NCI-H69 (cell line): Measurements from ENCODE around the gene ABCC11.
"Not testable (repeated sequence)": the region's sequence is repeated elsewhere in the genome, so short reads cannot be mapped to it uniquely, and the experiment has no call there.

Experiments used
- DNase-seq: peaks from one replicate; lab custom pipeline; 2025; lab: John Stamatoyannopoulos, UW

ABCC11 gene

DNA sequence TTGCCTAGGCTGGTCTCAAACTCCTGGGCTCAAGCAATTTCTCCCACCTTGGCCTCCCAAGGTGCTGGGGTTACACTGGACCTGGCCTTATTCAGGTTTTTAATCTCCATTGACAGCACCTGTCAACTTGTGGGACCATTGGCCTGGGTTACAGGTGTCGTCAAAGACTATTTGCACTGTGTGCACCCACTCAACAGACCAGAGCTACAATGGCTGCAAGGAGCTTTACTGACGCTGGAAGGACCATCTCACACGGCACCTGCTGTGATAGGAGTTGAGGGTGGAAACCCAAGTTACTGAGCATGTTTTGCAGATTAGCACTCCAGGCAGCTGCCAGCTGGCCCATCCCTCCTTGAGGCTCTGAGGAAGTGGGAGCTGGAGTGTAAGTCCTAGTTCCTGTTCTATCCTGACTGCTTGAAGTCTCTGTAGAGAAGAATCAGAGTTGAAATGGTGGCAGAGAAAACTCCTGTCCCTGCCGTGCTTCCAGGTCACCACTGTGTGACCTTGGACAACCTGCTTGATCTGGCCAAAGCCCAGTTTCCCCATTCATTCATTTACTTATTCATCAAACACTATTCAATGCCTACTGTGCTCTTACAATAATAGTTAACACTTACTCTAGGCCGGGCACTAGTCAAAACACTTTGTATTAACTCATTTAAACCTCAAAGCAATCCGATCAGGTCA, 45.7 kb downstream of the ABCC11 start:
- DNase-seq: no peak

DNA sequence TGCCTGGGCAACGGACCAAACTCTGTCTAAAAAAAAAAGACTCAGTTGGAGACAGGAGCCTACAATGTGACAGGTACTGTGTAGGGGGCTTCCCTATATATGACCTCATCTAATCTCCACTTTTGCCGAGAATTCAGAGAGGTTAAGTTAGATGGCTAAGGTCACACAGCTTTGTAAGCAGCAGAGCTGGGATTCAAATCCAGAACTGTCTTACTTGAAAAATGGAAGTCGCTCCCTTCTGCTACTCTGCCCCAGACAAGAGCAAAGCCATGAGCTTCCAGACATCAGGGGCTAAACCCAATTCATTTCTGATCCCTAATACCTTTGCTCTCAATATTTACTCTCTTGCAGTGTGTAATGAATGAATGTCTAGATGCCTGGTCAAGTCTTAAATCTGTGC, 50.0 kb downstream of the ABCC11 start:
- DNase-seq: no peak

DNA sequence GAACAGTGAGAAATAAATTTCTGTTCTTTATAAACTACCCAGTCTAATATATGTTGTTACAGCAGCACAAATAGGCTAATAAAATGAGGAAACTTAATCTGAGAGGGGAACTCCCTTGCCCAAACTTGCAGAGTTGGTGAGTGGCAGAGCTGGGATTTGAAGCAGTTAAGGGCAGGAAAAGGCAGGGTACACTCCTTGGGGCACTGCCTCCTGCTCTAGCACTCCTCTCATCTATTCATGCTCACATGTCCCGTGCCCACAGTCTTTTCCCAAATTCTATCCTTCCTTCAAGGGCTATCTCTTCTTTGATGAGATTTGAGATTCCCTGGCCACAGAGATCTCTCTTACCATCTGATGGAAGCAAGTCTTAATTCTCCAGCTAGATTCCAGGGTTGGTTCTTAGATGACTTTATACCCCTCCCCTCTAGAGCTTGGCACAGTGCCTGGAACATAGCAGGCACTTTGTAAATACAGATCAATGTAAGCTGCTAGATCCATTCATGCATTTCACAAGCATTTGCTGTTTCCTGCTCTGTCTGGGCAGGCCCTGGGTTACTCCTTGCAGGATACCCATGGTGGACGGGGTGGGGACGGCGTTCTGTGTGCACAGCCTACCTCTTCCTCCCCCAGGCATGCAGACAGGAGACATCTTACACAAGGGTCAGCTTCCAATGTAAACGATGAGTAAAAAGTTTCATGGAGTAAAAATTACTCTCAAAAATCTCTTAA, 52.3 kb downstream of the ABCC11 start:
- DNase-seq: peak; percentile 85

DNA sequence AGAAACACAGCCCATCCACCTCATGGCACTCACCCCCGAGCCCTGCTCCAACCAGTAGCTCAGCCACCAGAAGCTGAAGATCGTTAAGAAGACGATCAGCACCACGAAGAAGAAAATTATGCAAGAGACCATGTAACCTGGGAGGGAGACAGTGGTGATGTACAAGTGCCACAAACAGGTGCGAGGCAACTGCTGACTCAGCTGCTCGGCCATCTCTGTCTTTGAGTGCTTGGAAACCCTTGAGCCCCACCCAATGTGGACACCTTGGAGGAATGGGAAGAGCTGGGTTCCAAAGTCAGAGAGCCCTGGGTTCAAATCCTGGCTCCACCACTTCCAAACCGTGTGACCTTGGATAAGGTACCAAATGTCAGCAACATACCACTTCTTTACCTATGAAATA, 53.5 kb downstream of the ABCC11 start:
- no peak for DNase-seq

DNA sequence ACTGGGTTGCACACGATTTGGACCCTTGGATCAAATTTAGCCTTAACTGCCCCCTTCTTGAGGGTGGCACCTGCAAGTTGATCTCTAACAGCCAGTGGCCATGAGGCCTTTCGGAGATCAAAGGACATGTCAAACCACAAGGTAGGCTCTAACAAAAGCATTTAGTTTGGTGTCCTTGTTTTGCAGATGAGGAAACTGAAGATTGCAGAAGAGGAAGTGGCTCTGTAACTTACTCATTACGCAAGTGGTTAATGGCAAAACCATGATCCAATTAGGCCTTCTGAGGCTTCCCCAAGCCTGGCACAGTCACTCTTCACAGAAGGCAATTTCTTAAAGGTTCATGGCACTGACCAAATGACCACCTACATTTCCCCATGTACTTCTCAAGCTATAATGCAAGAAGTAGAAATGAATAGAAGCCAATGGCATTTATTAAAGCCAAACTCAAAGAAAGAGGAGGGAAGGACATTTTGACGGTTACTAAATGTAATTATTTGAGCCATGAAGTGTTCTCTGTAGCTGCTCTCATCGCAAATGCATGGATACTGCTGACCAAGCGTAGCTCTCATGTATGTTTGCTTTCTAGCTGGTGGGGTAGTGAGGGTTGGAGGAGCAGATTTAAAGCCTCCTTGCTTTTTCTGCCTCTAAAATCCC, 58.8 kb downstream of the ABCC11 start:
- no peak for DNase-seq

DNA sequence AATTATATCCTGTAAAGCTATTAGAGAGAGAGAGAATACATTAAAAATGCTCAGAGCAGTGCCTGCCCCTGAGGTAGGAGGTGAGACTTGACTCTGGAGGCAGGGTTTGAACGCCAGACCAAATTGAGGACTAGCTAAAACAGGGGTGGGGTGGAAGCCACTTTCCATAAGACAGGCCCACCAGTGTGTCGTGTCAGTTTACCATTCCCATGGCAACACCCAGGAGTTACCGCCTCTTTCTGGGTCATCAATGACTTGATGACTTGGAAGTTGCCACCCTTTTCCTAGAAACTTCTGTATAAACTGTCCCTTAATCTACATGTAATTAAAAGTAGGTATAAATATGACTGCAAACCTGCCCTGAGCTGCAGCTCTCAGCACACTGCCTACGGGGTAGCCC, 59.6 kb downstream of the ABCC11 start:
- DNase-seq: no peak

DNA sequence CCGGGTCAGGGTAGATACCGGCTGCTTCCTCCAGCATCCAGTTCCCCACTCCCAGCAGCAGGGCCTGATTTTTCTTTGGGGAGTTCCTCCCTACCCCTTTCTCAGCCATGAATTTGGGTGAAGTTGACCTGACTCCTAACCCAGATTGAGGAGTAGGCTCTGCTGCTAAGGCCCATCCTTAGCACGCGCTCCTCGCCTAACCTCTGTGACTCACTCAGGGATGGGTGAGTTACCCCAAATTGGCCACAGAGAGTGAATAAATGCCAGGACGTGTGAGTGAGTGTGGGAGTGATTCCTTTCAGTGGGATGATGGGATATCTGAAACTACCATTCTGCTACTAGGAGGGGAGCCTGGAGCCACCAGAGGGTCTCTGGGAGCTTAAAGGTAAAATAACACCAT, 62.7 kb downstream of the ABCC11 start:
- DNase-seq: no peak

DNA sequence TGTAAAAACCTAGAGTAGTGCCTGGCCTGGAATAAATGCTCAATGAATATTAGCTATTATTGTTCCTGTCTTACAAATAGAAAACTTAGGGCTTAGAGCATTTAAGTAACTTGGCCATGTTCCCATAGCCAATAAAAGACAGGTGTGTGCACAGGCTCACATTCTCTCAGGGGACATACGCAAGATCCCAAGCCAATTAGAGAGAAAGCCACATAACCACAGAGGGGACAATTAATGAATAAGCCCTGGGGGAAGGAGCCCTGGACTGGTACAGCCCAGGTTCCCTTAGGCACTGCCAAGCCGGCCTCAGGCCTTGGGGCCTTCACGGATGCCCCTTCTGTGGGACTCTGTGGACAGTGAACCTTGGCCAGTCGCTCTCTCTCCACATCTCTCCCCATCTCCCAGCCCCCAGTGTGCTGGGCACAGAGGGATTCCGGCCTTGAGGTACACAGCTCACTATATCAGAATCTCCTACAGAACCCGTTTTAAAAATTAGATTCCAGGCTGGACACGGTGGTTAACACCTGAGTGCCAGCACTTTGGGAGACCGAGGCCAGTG, 64.3 kb downstream of the ABCC11 start:
- peak; percentile 65 for DNase-seq

DNA sequence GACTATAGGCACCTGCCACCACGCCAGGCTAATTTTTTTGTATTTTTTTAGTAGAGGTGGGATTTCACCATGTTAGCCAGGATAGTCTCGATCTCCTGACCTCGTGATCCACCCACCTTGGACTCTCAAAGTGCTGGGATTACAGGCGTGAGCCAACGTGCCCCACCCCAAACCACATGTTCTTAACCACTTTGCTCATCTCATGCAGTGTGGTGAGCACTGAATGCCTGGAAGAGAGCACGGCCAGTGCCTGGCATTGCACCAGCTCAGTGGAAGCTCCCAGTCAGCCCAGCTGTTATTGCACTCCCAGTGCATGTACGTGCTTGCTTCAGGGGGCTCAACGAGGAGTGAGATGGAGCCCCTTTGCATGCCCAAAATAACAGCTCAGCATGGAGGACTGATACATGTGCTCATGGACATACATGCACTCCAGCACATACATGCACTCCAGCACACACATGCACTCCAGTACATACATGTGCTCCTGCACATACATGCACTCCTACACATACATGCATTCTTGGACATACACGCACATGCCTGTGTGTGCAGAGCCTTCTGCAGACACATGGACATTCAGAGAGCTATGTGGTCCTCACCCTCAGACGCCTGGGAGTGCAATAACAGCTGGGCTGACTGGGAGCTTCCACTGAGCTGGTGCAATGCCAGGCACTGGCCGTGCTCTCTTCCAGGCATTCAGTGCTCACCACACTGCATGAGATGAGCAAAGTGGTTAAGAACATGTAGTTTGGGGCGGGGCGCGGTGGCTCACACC, 65.4 kb downstream of the ABCC11 start:
- DNase-seq: not testable (repeated sequence)

DNA sequence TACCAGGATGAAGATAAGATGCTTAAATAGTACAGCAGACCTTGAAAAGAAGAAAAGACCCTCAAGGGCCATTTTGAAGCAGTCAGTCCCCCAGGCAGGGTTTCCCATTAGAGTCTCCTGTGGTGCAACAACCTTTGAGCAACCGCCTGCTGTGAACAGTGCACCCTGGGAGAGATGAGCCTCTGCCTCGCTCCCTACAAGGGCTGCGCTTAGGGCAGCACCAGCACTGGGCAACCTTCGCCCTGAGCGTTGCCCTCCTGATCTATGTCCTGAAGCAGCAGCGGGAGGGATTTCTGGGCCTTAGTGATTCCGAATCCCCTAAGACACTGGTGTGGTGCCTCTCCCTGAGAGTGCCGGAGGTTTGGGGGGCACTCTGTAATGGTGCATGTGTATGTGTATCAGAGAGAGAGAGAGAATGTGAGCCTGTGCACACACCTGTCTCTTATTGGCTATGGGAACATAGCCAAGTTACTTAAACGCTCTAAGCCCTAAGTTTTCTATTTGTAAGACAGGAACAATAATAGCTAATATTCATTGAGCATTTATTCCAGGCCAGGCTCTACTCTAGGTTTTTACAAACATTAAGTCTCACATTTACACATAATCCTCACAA, 66.4 kb downstream of the ABCC11 start:
- DNase-seq: no peak

DNA sequence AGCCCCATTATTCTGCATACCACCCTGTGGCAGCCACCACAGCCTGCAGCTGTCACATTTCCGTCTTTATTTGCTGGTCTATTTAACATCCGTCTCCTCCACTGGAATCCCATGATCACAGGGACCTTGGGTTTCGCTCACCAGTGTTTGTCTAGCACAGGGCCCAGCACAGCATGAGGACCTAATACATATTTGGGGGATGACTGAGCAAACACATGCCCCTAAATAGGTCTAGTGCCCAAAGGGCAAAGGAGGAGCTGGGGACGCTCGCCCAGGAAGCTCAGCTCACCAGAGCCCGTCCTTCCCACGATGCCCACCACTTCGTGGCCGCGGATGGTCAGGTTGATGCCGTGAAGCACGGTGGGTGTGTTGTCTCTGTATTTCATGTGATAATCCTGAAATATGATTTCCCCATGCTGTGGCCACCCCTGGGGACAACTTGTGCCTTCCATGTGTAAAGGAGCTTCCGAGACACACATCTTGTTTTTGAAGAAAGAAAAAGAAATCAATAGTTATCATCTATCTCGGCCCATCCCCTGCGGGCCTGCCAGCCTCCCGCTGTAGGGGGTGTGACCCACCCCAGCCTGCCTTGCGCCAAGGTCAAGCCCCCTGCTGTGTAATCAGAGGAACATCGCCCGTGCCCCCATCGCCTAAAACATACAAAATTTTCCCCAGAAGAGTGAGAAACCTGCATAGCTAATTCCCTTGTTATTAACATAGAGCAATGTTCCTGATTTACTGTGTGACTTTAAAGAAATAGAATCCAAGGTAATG, 70.5 kb downstream of the ABCC11 start:
- DNase-seq: no peak

DNA sequence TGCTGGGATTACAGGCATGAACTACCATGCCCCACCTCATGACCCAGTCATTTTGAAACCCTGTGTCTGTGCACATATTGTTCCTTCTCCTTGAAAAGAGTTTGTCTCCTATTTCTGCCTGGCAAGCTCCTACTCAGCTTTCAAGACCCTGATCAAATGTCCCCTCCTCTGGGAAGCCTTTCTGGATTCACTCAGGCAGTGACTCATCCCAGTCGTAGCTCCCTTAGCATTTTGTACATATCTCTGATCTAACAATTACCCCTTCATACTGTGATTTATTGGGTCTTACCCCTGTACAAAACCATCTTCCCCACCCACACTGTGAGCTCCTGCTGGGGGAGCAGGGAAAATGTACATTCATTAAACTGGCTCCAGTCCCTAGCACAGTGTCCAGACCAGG, 73.5 kb downstream of the ABCC11 start:
- DNase-seq: no peak

DNA sequence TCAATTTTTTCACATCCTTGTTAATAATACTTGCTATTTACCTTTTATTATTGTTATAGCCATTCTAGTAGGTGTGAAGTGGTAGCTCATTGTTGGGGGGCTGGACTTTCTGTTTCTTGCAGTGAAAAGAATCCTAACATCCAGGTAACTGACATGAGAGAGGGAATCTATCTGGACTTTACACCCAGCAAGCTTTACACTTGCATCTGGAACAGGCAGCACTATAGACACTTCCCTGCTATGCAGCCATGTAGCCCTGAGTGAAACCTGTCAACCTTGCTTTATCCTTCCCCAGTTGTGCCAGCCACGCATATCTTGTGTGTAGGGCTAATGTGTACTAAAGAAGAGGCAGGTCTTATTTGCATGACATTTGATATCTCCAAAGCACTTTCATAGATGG, 74.7 kb downstream of the ABCC11 start:
- no peak for DNase-seq

DNA sequence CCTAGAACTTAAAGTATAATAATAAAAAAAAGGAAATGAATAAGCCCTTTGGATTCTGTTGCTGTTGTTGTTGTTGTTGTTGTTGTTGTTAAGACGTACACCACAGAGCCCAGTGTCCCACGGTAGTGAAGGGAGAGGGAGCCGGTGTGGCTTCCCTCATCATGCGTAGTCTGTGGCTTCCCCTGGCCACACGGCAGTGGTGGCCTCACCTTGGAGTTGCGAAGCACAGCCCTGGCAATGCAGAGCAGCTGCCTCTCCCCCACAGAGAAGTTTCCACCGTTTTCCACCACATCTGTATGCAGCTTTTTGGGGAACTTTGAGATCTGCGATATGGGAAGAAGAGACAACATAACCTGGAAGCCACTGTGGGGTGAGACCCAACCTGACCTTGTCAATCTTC, 77.4 kb downstream of the ABCC11 start:
- no peak for DNase-seq

DNA sequence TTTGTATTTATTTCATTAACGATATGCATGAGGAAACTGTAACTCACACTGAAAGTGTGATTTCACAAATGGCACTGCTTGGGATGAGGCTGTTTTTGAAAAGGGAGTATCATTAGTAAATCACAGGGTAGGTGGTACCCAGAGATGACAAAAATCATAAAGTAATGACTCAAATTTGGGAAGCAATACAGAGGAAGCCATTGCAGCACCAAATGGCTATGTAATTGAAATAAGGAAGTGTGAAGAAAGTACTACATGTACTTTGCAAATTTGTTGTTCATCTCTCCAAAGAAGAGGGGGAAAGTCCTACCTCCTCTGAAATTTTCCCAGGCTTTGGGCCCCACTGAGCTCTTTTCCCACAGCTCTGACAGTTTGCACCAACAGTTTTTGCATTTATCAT, 79.3 kb downstream of the ABCC11 start:
- no peak for DNase-seq

DNA sequence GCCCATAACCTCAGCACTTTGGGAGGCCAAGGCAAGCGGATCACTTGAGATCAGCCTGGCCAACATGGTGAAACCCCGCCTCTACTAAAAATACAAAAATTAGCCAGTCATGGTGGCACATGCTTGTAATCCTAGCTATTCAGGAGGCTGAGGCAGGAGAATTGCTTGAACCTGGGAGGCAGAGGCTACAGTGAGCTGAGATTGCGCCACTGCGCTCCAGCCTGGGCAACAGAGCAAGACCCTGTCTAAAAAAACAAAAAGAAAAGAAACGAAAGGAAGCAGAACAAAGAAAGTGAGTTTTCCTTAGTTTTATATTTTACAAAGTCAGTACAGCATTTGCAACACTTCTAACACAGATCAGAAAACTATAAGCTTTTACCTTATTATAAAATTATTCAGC, 80.7 kb downstream of the ABCC11 start:
- not testable (repeated sequence) for DNase-seq

DNA sequence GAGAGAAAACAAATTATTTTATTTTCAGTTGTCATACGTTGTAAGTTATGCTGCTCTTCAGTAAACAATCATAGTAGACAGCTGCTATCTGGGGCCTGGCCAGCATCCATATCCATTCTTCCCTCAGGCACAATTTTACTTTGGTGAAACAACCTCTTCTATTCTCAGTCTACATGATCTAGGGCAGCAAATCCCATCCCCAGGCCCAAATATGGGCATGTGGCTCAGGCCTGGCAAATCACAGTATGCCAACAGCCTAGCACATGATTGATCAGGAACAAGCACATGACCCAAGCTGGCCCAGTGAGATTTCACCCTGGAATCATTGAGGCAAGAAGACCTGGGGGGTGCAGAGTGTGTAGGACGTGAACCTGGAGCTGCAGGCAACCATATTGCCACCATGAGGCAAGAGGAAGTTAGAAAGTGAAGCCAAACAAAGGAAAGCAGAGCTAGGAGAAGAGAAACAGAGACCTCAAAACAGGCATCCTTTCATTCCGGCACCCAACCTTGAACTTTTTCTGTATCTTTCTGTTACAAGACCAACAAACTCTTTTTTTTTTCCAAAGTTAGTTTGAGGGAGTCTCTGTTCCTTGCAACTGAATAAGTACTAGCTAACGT, 81.3 kb downstream of the ABCC11 start:
- DNase-seq: peak; percentile 20

DNA sequence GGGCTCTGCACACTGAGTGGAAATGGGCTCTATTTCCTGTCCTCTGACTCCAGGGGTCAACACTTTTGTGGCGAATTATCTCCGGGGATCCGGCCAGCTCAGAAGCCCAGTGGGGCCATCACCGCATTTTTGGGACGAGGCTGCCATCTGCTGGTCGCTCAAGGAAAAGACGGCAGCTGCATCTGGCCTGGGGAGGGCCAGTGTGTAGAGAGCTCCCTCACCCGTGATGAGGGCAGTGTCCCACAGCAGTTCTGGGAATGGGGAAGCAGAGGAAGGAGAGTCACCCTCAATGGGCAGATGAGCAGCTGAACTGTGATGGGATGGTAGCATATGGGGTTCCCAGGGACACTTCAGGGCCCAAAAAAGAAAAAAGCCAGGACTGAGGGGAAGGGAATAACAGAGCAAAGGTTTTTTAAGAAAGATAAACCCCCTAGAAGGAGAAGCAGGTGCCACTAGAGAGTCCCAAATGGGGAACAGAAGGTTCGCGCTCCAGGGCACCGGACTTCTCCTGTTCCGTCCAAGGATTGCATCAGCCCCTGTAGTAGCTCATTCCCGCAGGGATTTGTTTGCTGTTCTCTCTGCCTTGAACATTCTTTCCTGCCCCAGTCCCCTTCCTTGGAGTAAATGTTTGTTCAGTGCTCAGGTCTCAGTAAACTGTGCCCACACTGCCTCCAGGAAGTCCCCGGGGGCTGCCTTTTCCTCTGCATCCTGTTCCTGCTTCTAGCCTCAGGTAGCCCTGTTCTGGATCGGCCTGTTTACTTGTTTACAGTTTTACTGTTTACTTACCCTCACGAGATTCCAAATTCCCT, 82.2 kb downstream of the ABCC11 start:
- DNase-seq: peak; percentile 64

DNA sequence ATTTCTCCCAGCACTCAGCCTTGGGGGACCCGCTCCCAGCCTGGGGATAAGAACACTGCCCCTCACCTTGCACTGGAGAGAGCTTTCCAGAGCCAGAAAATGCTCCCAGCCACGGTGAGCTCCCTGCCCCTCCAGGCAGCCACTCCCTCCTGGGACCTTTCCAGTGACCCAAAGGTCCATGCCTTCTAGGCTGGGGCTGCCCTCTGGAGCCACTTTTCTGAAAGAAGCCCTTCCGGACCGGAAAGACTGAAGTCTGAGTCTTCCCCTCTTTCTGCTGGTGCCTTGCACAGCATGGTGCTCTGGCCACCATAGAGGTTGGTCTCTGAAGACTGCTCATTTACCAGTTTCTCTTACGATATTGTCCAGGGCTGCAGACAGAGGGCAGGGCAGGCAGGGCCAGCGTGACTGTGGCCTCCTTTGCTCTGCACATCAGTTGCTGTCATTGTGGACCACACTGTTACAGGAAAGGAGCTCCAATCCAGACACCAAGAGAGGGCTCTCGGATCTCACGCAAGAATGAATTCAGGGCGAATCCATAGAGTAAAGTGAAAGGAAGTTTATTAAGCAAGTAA, 84.4 kb downstream of the ABCC11 start:
- no peak for DNase-seq
